C4-2B (cell line): ENCODE results near the gene CPLX1.

Experiments used
- ZFX ChIP-seq: fragments of 450-650 bp; IDR thresholded peaks from 2 replicates; pipeline ENCODE4 v1.6.1; 2017
- TF ChIP-seq, protein P1 (sequence below): fragments of 450-650 bp; conservative IDR thresholded peaks from 2 replicates; pipeline ENCODE4 v1.5.1; 2017; ENCODE audit warnings: mild to moderate bottlenecking

DNA sequence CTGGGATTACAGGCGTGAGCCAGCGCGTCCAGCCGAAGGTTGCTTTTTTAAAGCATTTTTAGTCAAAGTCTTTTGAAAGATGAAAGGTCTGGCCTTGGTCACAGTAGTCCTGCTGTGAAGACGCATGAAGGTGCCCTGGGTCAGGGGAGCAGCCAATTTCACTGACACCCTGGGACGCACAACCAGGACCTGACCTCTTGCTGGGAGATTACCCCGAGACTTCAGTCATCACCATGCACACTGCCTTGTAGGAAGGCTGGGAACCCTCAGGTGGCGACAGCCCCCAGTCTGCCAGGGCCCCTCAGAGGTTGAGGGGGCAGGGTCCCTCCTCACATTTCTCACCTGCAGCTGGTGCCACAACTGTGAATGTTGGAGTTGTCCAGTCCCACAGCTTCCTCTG, 53.2 kb downstream of the CPLX1 start:
- TF ChIP-seq ZFX: no peak
- TF ChIP-seq, protein P1, sequence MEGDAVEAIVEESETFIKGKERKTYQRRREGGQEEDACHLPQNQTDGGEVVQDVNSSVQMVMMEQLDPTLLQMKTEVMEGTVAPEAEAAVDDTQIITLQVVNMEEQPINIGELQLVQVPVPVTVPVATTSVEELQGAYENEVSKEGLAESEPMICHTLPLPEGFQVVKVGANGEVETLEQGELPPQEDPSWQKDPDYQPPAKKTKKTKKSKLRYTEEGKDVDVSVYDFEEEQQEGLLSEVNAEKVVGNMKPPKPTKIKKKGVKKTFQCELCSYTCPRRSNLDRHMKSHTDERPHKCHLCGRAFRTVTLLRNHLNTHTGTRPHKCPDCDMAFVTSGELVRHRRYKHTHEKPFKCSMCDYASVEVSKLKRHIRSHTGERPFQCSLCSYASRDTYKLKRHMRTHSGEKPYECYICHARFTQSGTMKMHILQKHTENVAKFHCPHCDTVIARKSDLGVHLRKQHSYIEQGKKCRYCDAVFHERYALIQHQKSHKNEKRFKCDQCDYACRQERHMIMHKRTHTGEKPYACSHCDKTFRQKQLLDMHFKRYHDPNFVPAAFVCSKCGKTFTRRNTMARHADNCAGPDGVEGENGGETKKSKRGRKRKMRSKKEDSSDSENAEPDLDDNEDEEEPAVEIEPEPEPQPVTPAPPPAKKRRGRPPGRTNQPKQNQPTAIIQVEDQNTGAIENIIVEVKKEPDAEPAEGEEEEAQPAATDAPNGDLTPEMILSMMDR: no peak
